ENCODE data around the gene ITPR2.

- no peak for TF ChIP-seq POLR2A (IDR thresholded peaks at IDR 0.05)
- TF ChIP-seq CTCF (IDR thresholded peaks at IDR 0.05) = no peak
These were observed 443.7 kb downstream of the ITPR2 start for GRCh38 chr12:26389343-26389742.
